ENCODE measurements around the gene CEP192. TPM values are rescaled to one million over a fixed set of nuclear protein-coding genes. Genes with fewer than 3 reads are reported as not detected.

Gene CEP192
- total RNA-seq, 2 donors from 2014 or later = 23.7 to 24.0 TPM

DNA sequence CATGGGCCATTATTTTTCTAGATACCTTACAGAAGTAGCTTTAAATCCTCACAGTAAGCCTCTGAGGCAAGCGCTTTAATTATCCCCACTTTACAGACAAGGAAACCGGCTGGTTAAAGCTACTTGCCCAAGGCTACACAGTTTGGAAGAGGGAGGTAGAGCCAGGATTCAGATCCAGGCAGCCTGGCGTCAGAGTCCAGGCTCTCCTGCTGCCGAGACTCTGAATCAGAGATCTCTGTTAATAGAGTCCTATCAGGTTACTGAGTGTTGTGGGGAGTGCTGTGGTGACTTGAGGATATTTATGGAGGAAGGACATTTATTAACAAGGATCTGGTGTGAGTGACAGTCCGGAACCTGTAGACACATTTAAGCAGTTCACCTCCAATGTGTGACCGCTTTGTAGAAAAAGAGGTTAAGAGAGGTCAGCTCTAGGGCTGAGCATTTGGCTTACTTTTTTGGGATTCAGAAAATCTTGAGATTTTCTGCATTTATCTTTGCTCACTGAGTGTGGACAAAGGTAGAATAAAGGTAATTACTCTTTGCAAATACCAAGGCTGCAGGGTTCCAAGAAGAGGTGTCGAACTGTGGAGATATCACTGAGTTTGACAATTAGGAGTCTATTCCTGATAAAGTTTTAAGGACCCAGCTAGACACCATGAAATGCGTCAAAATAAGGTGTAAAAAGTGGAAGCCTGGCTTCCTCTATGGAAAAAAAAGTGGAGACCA lies 1.6 kb upstream of the CEP192 start:
- H3K36me3 ChIP-seq = no peaks in the 10 kb centered on the region
- TF ChIP-seq, protein P1, sequence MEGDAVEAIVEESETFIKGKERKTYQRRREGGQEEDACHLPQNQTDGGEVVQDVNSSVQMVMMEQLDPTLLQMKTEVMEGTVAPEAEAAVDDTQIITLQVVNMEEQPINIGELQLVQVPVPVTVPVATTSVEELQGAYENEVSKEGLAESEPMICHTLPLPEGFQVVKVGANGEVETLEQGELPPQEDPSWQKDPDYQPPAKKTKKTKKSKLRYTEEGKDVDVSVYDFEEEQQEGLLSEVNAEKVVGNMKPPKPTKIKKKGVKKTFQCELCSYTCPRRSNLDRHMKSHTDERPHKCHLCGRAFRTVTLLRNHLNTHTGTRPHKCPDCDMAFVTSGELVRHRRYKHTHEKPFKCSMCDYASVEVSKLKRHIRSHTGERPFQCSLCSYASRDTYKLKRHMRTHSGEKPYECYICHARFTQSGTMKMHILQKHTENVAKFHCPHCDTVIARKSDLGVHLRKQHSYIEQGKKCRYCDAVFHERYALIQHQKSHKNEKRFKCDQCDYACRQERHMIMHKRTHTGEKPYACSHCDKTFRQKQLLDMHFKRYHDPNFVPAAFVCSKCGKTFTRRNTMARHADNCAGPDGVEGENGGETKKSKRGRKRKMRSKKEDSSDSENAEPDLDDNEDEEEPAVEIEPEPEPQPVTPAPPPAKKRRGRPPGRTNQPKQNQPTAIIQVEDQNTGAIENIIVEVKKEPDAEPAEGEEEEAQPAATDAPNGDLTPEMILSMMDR (IDR thresholded peaks at IDR 0.05) = no peak
- no peaks in the 10 kb centered on the region for H3K9me3 ChIP-seq
- H3K27ac ChIP-seq = no peak overlapping the region
- DNase-seq (ENCODE audit: low spot score) = no peak
- H3K27me3 ChIP-seq = no peaks in the 10 kb centered on the region
- no peak overlapping the region for H3K4me3 ChIP-seq
- H3K4me1 ChIP-seq = peaks cover 0 to 27% of the 10 kb centered on the region in 2 donors

- Histone ChIP-seq H3K27me3 (no peaks in the 10 kb centered on the region), H3K4me3 (peak overlapping the region in 1 of 2 donors; percentile 96), H3K4me1 (peaks cover 0 to 27% of the 10 kb centered on the region in 2 donors), H3K9me3 (no peaks in the 10 kb centered on the region), H3K27ac (no peak overlapping the region), H3K36me3 (no peaks in the 10 kb centered on the region)
- TF ChIP-seq, protein P1 (IDR thresholded peaks at IDR 0.05) = no peak
- no peak for DNase-seq (ENCODE audit: low spot score)
Observed at GRCh38 chr18:12990123-12990475, 1.1 kb upstream of the CEP192 start.

- DNase-seq (ENCODE audit: low spot score) = no peak
- Histone ChIP-seq H3K27ac (peak overlapping the region; percentile 65 to 91), H3K27me3 (no peaks in the 10 kb centered on the region), H3K4me3 (peak overlapping the region; percentile 60 to 96), H3K4me1 (peaks cover 0 to 27% of the 10 kb centered on the region in 2 donors), H3K9me3 (no peaks in the 10 kb centered on the region), H3K36me3 (no peaks in the 10 kb centered on the region)
- TF ChIP-seq, protein P1 (IDR thresholded peaks at IDR 0.05) = no peak
Observed at GRCh38 chr18:12990641-12990966, 558 bp upstream of the CEP192 start.

- DNase-seq (ENCODE audit: low spot score) = no peak
- H3K27ac ChIP-seq = peak overlapping the region; percentile 89 to 91
- no peaks in the 10 kb centered on the region for H3K27me3 ChIP-seq
- peaks cover 0 to 35% of the 10 kb centered on the region in 2 donors for H3K4me1 ChIP-seq
- no peaks in the 10 kb centered on the region for H3K36me3 ChIP-seq
- H3K4me3 ChIP-seq = peak overlapping the region; percentile 60 to 96
- H3K9me3 ChIP-seq = no peaks in the 10 kb centered on the region
- TF ChIP-seq, protein P1 (IDR thresholded peaks at IDR 0.05) = no peak
Observed at GRCh38 chr18:12991821-12992179, 638 bp downstream of the CEP192 start.

DNA sequence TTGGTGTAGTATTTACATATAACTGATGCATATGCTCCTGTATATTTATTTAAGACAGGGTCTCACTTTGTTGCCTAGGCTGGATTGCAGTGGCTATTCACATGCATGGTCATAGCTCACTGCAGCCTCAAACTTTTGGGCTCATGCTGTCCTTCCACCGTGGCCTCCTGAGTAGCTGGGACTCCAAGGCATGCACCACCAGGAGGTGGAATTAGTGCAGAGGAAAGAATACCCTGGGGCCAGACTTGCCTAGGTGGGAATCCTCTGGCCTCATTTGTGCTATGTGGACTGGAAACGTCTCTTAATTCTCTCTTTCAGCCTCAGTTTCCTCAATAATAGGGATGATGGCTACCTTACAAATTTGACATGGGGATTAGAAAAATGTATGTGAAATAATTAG lies 2.3 kb downstream of the CEP192 start:
- H3K4me3 ChIP-seq = no peak overlapping the region
- no peaks in the 10 kb centered on the region for H3K27me3 ChIP-seq
- TF ChIP-seq, protein P1 (IDR thresholded peaks at IDR 0.05) = no peak
- peaks cover 0 to 50% of the 10 kb centered on the region in 2 donors for H3K4me1 ChIP-seq
- no peak for DNase-seq (ENCODE audit: low spot score)
- H3K27ac ChIP-seq = no peak overlapping the region
- no peaks in the 10 kb centered on the region for H3K36me3 ChIP-seq
- H3K9me3 ChIP-seq = no peaks in the 10 kb centered on the region

DNA sequence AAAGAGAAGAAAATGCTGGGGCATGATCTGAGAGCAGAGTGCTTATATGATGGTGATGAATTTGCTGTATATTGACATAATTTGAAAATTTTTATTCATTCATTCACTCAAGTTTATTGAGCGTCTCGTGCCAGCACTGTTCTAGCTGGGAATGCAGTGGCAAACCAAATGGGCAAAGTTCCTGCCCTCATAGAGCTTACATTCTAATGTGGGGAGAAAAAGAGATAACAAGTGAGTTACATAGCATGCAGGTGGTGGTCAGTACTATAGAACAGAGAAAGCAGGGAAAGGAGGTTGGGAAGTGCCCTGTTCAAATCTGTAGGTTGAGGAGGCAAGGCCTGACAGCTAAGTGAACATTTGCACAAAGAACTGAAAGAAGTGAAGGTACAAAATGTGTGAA lies 4.3 kb downstream of the CEP192 start:
- no peak for DNase-seq (ENCODE audit: low spot score)
- Histone ChIP-seq H3K27me3 (no peaks in the 10 kb centered on the region), H3K36me3 (no peaks in the 10 kb centered on the region), H3K4me3 (no peak overlapping the region), H3K9me3 (no peaks in the 10 kb centered on the region), H3K27ac (no peak overlapping the region), H3K4me1 (peaks cover 0 to 45% of the 10 kb centered on the region in 2 donors)
- TF ChIP-seq, protein P1 (IDR thresholded peaks at IDR 0.05) = no peak
